Measurements from ENCODE around the gene MED13. TPM values are rescaled to one million over a fixed set of nuclear protein-coding genes. Genes with fewer than 3 reads are reported as not detected.

The MED13 gene, protein sequence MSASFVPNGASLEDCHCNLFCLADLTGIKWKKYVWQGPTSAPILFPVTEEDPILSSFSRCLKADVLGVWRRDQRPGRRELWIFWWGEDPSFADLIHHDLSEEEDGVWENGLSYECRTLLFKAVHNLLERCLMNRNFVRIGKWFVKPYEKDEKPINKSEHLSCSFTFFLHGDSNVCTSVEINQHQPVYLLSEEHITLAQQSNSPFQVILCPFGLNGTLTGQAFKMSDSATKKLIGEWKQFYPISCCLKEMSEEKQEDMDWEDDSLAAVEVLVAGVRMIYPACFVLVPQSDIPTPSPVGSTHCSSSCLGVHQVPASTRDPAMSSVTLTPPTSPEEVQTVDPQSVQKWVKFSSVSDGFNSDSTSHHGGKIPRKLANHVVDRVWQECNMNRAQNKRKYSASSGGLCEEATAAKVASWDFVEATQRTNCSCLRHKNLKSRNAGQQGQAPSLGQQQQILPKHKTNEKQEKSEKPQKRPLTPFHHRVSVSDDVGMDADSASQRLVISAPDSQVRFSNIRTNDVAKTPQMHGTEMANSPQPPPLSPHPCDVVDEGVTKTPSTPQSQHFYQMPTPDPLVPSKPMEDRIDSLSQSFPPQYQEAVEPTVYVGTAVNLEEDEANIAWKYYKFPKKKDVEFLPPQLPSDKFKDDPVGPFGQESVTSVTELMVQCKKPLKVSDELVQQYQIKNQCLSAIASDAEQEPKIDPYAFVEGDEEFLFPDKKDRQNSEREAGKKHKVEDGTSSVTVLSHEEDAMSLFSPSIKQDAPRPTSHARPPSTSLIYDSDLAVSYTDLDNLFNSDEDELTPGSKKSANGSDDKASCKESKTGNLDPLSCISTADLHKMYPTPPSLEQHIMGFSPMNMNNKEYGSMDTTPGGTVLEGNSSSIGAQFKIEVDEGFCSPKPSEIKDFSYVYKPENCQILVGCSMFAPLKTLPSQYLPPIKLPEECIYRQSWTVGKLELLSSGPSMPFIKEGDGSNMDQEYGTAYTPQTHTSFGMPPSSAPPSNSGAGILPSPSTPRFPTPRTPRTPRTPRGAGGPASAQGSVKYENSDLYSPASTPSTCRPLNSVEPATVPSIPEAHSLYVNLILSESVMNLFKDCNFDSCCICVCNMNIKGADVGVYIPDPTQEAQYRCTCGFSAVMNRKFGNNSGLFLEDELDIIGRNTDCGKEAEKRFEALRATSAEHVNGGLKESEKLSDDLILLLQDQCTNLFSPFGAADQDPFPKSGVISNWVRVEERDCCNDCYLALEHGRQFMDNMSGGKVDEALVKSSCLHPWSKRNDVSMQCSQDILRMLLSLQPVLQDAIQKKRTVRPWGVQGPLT (N-terminal part only)
- total RNA-seq: 35.3 and 43.2 TPM in 2 replicates

DNA sequence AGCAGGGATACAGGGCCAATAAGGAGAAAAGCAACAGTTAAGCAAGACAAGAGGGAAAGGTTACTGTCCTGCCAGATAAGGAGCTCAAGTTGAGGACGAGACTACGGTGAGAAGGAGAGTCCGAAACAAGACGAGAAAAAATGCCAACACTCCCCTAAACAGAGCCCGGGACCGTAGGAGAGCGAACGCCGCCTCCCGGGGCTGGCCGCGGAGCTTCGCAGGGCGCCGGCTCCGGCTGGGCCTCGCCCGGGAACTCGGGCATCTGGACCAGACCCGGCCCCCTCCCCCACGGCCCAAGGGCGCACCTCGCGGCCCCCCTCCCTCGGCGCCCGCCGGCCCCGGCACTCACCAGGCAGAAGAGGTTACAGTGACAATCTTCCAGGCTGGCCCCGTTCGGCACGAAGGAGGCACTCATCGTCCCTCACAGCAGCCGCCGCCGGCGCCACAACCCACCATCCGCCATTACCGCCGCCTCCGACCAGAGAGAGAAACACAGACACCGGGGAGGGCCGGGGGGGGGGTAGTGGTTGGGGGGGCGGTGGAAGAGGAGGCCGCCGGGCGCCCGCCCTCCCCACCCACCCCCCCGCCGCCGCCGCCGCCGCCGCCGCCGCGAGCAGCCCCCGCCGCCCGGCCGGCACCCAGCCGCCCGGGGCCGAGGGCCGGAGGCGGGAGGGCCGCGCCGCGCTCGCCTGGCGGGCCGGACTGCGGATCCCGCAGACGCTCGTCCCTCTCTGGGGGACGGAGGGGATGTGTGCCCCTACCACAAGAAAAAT lies at the start of gene MED13:
TSS of gene MED13 (minus strand) at position 488 of the 773 bp plus-strand sequence. CDS start at position 415, 73 bp downstream.

DNA sequence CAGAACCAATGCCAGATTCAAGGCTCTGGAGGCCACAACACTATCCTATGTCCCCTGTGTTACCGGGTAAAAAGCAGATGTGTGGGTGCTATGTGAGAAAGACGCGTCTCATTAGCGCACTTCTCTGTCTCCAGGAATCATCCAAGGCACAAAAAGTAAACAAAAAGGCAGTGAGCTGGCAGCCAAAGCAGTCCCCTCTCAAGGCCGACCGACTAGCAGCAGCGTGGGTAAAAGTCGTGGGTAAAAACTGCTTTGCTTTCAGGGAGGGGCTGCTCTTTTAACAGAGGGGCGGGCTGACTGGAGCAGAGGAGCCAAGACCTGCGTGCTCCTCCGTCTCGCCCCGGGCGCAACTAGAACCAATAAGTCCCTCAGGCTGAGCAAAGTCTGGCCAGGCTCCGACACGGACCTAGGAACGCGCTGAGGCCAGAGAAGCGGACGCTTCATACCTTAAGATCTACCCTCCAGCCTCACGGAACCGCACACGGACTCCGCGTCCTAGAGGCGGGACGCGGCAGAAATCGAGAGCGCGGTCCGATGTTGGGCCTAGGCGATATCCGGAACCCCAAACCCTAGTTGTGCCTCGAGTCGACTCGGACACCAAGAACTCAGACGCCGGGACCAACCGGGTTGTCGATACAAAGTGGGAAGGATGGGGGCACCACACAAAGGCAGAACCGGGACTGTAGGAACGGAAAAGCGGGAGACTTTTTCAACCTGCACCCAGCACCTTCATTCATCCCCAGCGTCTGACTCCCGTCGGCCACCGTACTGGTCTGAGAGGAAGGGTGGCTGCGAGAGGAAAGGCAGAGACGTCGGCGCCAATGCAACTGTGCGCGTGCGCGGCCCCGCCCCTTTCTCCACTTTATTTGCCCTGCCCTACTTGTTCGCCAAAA lies 137.6 kb downstream of the MED13 start, which contains the start of gene INTS2:
TSS of gene INTS2 (minus strand) at position 775 of the 893 bp plus-strand sequence. CDS start 1,338 bp downstream, outside the sequence.

Other genes starting within 250 kb of the MED13 start
- gene BRIP1, start 201.8 kb downstream of the MED13 start, total RNA-seq: 6.5 and 15.9 TPM in 2 replicates
- 20.6 and 25.3 TPM in 2 replicates for gene INTS2, start 137.3 kb downstream of the MED13 start, total RNA-seq